Measurements from ENCODE around the gene SERPINA5. TPM values are rescaled to one million over a fixed set of nuclear protein-coding genes. Genes with fewer than 3 reads are reported as not detected.
"Not testable (repeated sequence)": the region's sequence is repeated elsewhere in the genome, so short reads cannot be mapped to it uniquely, and the experiment has no call there.

The SERPINA5 gene
- total RNA-seq, 1 experiment from 2014 or later = 3.0 TPM

DNA sequence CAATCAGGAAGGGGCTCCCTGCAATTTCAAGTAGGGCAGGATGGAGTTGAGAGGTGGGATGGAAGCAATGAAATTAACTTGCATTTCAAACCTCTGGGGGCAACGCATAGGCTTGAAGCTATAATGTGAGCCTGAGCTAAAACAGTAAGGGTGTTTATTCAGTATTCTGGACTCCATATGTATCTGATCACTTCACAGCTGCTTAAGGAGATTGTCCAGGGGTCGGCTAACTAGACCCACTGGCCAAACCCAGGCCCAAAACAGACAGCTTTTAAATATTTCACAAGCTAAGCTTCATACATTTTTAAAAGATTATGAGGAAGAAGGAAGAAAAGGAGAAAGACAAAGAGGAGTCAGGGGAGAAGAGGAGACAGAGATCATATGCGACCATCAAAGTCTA, 24.1 kb downstream of the SERPINA5 start:
- Histone ChIP-seq H3K9me3 (ENCODE audit: control insufficient read depth in 1 of 2, insufficient read depth in 1 of 2, low read depth in 1 of 2, low read length in 2 of 2) (no peaks in the 10 kb centered on the region), H3K4me2 (ENCODE audit: low read length) (no peak overlapping the region), H3K4me3 (replicated peaks in 1 of 2; ENCODE audit: low read depth in 1 of 2, low read length in 2 of 2) (no peak overlapping the region), H3K27me3 (ENCODE audit: insufficient read depth, low read length) (no peaks in the 10 kb centered on the region), H3K36me3 (ENCODE audit: control insufficient read depth in 1 of 2, insufficient read depth in 2 of 2, low read length in 2 of 2) (no peaks in the 10 kb centered on the region), H3K9ac (ENCODE audit: low read length) (no peak overlapping the region), H3K27ac (ENCODE audit: low read depth, low read length) (no peak overlapping the region), H3K79me2 (ENCODE audit: insufficient read depth, low read length) (no peaks in the 10 kb centered on the region), H3K4me1 (ENCODE audit: control insufficient read depth in 1 of 2, insufficient read depth in 2 of 2, low read length in 2 of 2) (peaks cover 21 to 41% of the 10 kb centered on the region in 2 experiments), H2AFZ (ENCODE audit: low read depth, low read length, poor library complexity, severe bottlenecking) (no peak overlapping the region), H3K9me2 (ENCODE audit: insufficient read depth) (no peaks in the 10 kb centered on the region), H4K20me1 (ENCODE audit: insufficient read depth) (no peaks in the 10 kb centered on the region)
- DNase-seq (ENCODE audit: low read depth, low spot score) = no peak
- intact Hi-C loops (cut with micrococcal nuclease) = no loop called here
- ChIA-PET CTCF (no interaction called here), RAD21 (ENCODE audit: low non-redundant PET in 1 of 2, low total read pairs in 2 of 2, uncharacterized antibody in 2 of 2, unreplicated experiment in 2 of 2) (no interaction called here), POLR2A (no interaction called here)
- no peak for TF ChIP-seq POLR2A (IDR thresholded peaks at IDR 0.05; ENCODE audit: borderline replicate concordance, extremely low read depth, insufficient read depth, insufficient read length)
- no peak for TF ChIP-seq JUND (IDR thresholded peaks at IDR 0.05)
- TF ChIP-seq, protein P1, sequence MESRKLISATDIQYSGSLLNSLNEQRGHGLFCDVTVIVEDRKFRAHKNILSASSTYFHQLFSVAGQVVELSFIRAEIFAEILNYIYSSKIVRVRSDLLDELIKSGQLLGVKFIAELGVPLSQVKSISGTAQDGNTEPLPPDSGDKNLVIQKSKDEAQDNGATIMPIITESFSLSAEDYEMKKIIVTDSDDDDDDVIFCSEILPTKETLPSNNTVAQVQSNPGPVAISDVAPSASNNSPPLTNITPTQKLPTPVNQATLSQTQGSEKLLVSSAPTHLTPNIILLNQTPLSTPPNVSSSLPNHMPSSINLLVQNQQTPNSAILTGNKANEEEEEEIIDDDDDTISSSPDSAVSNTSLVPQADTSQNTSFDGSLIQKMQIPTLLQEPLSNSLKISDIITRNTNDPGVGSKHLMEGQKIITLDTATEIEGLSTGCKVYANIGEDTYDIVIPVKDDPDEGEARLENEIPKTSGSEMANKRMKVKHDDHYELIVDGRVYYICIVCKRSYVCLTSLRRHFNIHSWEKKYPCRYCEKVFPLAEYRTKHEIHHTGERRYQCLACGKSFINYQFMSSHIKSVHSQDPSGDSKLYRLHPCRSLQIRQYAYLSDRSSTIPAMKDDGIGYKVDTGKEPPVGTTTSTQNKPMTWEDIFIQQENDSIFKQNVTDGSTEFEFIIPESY (IDR thresholded peaks at IDR 0.05; ENCODE audit: extremely low read depth, insufficient replicate concordance, low read length) = no peak
- TF ChIP-seq SP1 (IDR thresholded peaks at IDR 0.05; ENCODE audit: low read depth) = no peak
- no peak for TF ChIP-seq SRF (IDR thresholded peaks at IDR 0.05; ENCODE audit: low read depth)
- TF ChIP-seq POLR2AphosphoS5 (IDR thresholded peaks at IDR 0.05; ENCODE audit: low read depth, low read length) = no peak
- TF ChIP-seq, protein P2, sequence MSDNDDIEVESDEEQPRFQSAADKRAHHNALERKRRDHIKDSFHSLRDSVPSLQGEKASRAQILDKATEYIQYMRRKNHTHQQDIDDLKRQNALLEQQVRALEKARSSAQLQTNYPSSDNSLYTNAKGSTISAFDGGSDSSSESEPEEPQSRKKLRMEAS (IDR thresholded peaks at IDR 0.05) = no peak
- TF ChIP-seq CBX3 (IDR thresholded peaks at IDR 0.05; ENCODE audit: low read depth) = no peak
- TF ChIP-seq, protein P3, sequence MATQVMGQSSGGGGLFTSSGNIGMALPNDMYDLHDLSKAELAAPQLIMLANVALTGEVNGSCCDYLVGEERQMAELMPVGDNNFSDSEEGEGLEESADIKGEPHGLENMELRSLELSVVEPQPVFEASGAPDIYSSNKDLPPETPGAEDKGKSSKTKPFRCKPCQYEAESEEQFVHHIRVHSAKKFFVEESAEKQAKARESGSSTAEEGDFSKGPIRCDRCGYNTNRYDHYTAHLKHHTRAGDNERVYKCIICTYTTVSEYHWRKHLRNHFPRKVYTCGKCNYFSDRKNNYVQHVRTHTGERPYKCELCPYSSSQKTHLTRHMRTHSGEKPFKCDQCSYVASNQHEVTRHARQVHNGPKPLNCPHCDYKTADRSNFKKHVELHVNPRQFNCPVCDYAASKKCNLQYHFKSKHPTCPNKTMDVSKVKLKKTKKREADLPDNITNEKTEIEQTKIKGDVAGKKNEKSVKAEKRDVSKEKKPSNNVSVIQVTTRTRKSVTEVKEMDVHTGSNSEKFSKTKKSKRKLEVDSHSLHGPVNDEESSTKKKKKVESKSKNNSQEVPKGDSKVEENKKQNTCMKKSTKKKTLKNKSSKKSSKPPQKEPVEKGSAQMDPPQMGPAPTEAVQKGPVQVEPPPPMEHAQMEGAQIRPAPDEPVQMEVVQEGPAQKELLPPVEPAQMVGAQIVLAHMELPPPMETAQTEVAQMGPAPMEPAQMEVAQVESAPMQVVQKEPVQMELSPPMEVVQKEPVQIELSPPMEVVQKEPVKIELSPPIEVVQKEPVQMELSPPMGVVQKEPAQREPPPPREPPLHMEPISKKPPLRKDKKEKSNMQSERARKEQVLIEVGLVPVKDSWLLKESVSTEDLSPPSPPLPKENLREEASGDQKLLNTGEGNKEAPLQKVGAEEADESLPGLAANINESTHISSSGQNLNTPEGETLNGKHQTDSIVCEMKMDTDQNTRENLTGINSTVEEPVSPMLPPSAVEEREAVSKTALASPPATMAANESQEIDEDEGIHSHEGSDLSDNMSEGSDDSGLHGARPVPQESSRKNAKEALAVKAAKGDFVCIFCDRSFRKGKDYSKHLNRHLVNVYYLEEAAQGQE (IDR thresholded peaks at IDR 0.05; ENCODE audit: low read depth) = no peak
- TF ChIP-seq YY1 (IDR thresholded peaks at IDR 0.05; ENCODE audit: extremely low read depth, insufficient replicate concordance, low read depth, low read length) = no peak
- BruUV-seq (replicated peaks) = no TSS peak
- no peak for ATAC-seq

DNA sequence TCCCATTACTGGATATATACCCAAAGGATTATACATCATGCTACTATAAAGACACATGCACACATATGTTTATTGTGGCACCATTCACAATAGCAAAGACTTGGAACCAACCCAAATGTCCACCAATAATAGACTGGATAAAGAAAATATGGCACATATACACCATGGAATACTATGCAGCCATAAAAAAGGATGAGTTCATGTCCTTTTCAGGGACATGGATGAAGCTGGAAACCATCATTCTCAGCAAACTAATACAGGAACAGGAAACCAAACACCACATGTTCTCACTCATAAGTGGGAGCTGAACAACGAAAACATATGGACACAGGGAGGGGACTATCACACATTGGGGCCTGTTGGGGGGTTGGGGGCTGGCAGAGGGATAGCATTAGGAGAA, 27.7 kb downstream of the SERPINA5 start:
- BruUV-seq (replicated peaks); H3K27ac ChIP-seq (ENCODE audit: low read depth, low read length); H3K9me3 ChIP-seq (ENCODE audit: control insufficient read depth in 1 of 2, insufficient read depth in 1 of 2, low read depth in 1 of 2, low read length in 2 of 2); H3K4me3 ChIP-seq (replicated peaks in 1 of 2; ENCODE audit: low read depth in 1 of 2, low read length in 2 of 2); H3K27me3 ChIP-seq (ENCODE audit: insufficient read depth, low read length); H2AFZ ChIP-seq (ENCODE audit: low read depth, low read length, poor library complexity, severe bottlenecking); H4K20me1 ChIP-seq (ENCODE audit: insufficient read depth); H3K9ac ChIP-seq (ENCODE audit: low read length); ATAC-seq; H3K9me2 ChIP-seq (ENCODE audit: insufficient read depth); CTCF ChIA-PET; H3K79me2 ChIP-seq (ENCODE audit: insufficient read depth, low read length); H3K4me2 ChIP-seq (ENCODE audit: low read length); RAD21 ChIA-PET (ENCODE audit: low non-redundant PET in 1 of 2, low total read pairs in 2 of 2, uncharacterized antibody in 2 of 2, unreplicated experiment in 2 of 2); H3K36me3 ChIP-seq (ENCODE audit: control insufficient read depth in 1 of 2, insufficient read depth in 2 of 2, low read length in 2 of 2); intact Hi-C loops (cut with micrococcal nuclease); POLR2A ChIA-PET; DNase-seq (ENCODE audit: low read depth, low spot score): not testable (repeated sequence)
- peaks cover 8 to 38% of the 10 kb centered on the region in 2 experiments; a peak in 3 of 4 replicates for H3K4me1 ChIP-seq (ENCODE audit: control insufficient read depth in 1 of 2, insufficient read depth in 2 of 2, low read length in 2 of 2)
